ENCODE results near the gene FMNL3. TPM values are rescaled to one million over a fixed set of nuclear protein-coding genes. Genes with fewer than 3 reads are reported as not detected.

The FMNL3 gene
- total RNA-seq, 1 experiment from 2014 or later: 3.5 TPM

- CTCF ChIA-PET: interaction anchor here (1.5 kb wide), 1 partner anchor 26 kb away, joined by 3 read pairs; no protein-coding TSS in a partner anchor
- H3K27ac ChIP-seq (ENCODE audit: low read depth, low read length): no peak overlapping the region
These were observed 87.9 kb downstream of the FMNL3 start for GRCh38 chr12:49619286-49619685.

More at GRCh38 chr12:49619286-49619685, 87.9 kb downstream of the FMNL3 start:
- H3K79me2 ChIP-seq (ENCODE audit: insufficient read depth, low read length): no peaks in the 10 kb centered on the region
- DNase-seq (ENCODE audit: low read depth, low spot score): no peak
- no peaks in the 10 kb centered on the region for H4K20me1 ChIP-seq (ENCODE audit: insufficient read depth)
- H3K4me2 ChIP-seq (ENCODE audit: low read length): no peak overlapping the region
- peaks cover 10 to 28% of the 10 kb centered on the region in 2 experiments for H3K4me1 ChIP-seq (ENCODE audit: control insufficient read depth in 1 of 2, insufficient read depth in 2 of 2, low read length in 2 of 2)
- H3K36me3 ChIP-seq (ENCODE audit: control insufficient read depth in 1 of 2, insufficient read depth in 2 of 2, low read length in 2 of 2): no peaks in the 10 kb centered on the region
- TF ChIP-seq YY1 (IDR thresholded peaks at IDR 0.05; ENCODE audit: extremely low read depth, insufficient replicate concordance, low read depth, low read length) (no peak), FOSL1 (IDR thresholded peaks at IDR 0.05; ENCODE audit: low read depth) (no peak), EZH2 (IDR thresholded peaks at IDR 0.05) (no peak), TCF7L2 (IDR thresholded peaks at IDR 0.05; ENCODE audit: borderline replicate concordance, extremely low read depth, insufficient read depth, insufficient read length) (no peak), MAX (IDR thresholded peaks at IDR 0.05) (no peak), SP1 (IDR thresholded peaks at IDR 0.05; ENCODE audit: low read depth) (no peak), SRF (IDR thresholded peaks at IDR 0.05; ENCODE audit: low read depth) (no peak), REST (IDR thresholded peaks at IDR 0.05; ENCODE audit: low read depth) (no peak), CBX3 (IDR thresholded peaks at IDR 0.05; ENCODE audit: low read depth) (no peak), ZFX (IDR thresholded peaks at IDR 0.05) (no peak), CEBPB (IDR thresholded peaks at IDR 0.05; ENCODE audit: low read depth) (no peak), SIN3A (IDR thresholded peaks at IDR 0.05; ENCODE audit: low read depth) (no peak), POLR2AphosphoS5 (IDR thresholded peaks at IDR 0.05; ENCODE audit: low read depth, low read length) (no peak)
- TF ChIP-seq, protein P1, sequence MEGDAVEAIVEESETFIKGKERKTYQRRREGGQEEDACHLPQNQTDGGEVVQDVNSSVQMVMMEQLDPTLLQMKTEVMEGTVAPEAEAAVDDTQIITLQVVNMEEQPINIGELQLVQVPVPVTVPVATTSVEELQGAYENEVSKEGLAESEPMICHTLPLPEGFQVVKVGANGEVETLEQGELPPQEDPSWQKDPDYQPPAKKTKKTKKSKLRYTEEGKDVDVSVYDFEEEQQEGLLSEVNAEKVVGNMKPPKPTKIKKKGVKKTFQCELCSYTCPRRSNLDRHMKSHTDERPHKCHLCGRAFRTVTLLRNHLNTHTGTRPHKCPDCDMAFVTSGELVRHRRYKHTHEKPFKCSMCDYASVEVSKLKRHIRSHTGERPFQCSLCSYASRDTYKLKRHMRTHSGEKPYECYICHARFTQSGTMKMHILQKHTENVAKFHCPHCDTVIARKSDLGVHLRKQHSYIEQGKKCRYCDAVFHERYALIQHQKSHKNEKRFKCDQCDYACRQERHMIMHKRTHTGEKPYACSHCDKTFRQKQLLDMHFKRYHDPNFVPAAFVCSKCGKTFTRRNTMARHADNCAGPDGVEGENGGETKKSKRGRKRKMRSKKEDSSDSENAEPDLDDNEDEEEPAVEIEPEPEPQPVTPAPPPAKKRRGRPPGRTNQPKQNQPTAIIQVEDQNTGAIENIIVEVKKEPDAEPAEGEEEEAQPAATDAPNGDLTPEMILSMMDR (IDR thresholded peaks at IDR 0.05 in 2 of 3, conservative IDR thresholded peaks at IDR 0.05 in 1 of 3; ENCODE audit: borderline replicate concordance in 1 of 3, insufficient read depth in 1 of 3, low read depth in 2 of 3, low read length in 2 of 3): no peak
- no peak overlapping the region for H3K4me3 ChIP-seq (replicated peaks in 1 of 2; ENCODE audit: low read depth in 1 of 2, low read length in 2 of 2)
- no peak overlapping the region for H2AFZ ChIP-seq (ENCODE audit: low read depth, low read length, poor library complexity, severe bottlenecking)
- no peak for ATAC-seq
- H3K9me2 ChIP-seq (ENCODE audit: insufficient read depth): no peaks in the 10 kb centered on the region
- intact Hi-C loops (cut with micrococcal nuclease): no loop called here
- ChIA-PET POLR2A (no interaction called here), RAD21 (ENCODE audit: low non-redundant PET in 1 of 2, low total read pairs in 2 of 2, uncharacterized antibody in 2 of 2, unreplicated experiment in 2 of 2) (no interaction called here)
- H3K9ac ChIP-seq (ENCODE audit: low read length): no peak overlapping the region
- peaks cover 0 to 3% of the 10 kb centered on the region in 2 experiments; a peak in 1 of 4 replicates for H3K9me3 ChIP-seq (ENCODE audit: control insufficient read depth in 1 of 2, insufficient read depth in 1 of 2, low read depth in 1 of 2, low read length in 2 of 2)
- BruUV-seq (replicated peaks): no TSS peak
- no peaks in the 10 kb centered on the region for H3K27me3 ChIP-seq (ENCODE audit: insufficient read depth, low read length)
